ENCODE results near the gene ZDHHC12.

GRCh38 chr9:128731093-128731492 is 7.2 kb upstream of the ZDHHC12 start:
- TF ChIP-seq, protein P1, sequence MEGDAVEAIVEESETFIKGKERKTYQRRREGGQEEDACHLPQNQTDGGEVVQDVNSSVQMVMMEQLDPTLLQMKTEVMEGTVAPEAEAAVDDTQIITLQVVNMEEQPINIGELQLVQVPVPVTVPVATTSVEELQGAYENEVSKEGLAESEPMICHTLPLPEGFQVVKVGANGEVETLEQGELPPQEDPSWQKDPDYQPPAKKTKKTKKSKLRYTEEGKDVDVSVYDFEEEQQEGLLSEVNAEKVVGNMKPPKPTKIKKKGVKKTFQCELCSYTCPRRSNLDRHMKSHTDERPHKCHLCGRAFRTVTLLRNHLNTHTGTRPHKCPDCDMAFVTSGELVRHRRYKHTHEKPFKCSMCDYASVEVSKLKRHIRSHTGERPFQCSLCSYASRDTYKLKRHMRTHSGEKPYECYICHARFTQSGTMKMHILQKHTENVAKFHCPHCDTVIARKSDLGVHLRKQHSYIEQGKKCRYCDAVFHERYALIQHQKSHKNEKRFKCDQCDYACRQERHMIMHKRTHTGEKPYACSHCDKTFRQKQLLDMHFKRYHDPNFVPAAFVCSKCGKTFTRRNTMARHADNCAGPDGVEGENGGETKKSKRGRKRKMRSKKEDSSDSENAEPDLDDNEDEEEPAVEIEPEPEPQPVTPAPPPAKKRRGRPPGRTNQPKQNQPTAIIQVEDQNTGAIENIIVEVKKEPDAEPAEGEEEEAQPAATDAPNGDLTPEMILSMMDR (IDR thresholded peaks at IDR 0.05 in 2 of 3, conservative IDR thresholded peaks at IDR 0.05 in 1 of 3; ENCODE audit: borderline replicate concordance in 1 of 3, insufficient read depth in 1 of 3, low read depth in 2 of 3, low read length in 2 of 3), result no peak
- TF ChIP-seq, protein P2, sequence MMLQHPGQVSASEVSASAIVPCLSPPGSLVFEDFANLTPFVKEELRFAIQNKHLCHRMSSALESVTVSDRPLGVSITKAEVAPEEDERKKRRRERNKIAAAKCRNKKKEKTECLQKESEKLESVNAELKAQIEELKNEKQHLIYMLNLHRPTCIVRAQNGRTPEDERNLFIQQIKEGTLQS (IDR thresholded peaks at IDR 0.05), result no peak
- TF ChIP-seq SRF (IDR thresholded peaks at IDR 0.05; ENCODE audit: low read depth) (no peak), POLR2AphosphoS5 (IDR thresholded peaks at IDR 0.05; ENCODE audit: low read depth, low read length) (no peak), EZH2 (IDR thresholded peaks at IDR 0.05) (no peak)

Data from HCT116 (cell line).